ENCODE measurements around the gene KRTAP4-7.

- TF ChIP-seq ESRRA (IDR thresholded peaks at IDR 0.05; ENCODE audit: borderline replicate concordance, low read length) (no peak), CTCF (IDR thresholded peaks at IDR 0.05) (no peak)
Observed at GRCh38 chr17:41098042-41098441, 14.1 kb downstream of the KRTAP4-7 start, which contains the start of gene KRTAP4-8.
